Lung (tissue), 12 donors: ENCODE measurements around the gene ZNF311. TPM values are rescaled to one million over a fixed set of nuclear protein-coding genes. Genes with fewer than 3 reads are reported as not detected.

Source experiments
- ATAC-seq: fragments of 200-7000 bp; cut with Tn5 transposase; one replicate; pipeline ENCODE4 v1.9.1; 2020; ENCODE audit warnings: moderate number of reproducible peaks; ENCODE audit not compliant: insufficient read depth, low FRiP score
- DNase-seq, 3 donors: peaks; one replicate each; pipeline ENCODE4 v3.0.0-alpha.2; 2013 to 2017
- H3K27ac ChIP-seq, 2 donors: one replicate each; pipeline ENCODE4 v1.5.1; 2013; ENCODE audit warnings: mild to moderate bottlenecking in 2 of 2, moderate library complexity in 2 of 2, control low read depth in 1 of 2, inconsistent platforms in 1 of 2, low read depth in 1 of 2, low read length in 1 of 2
- H3K27me3 ChIP-seq, 3 donors: one replicate each; pipeline ENCODE4 v1.5.1; 2013; ENCODE audit warnings: low read length in 2 of 3; ENCODE audit not compliant: control insufficient read depth in 3 of 3, insufficient read depth in 3 of 3
- H3K36me3 ChIP-seq, 4 donors: one replicate each; pipeline ENCODE4 v1.5.1; 2013; ENCODE audit warnings: low read length in 4 of 4, mild to moderate bottlenecking in 1 of 4, moderate library complexity in 1 of 4; ENCODE audit not compliant: control insufficient read depth in 4 of 4, insufficient read depth in 4 of 4
- H3K4me1 ChIP-seq, 5 donors: one replicate each; pipeline ENCODE4 v1.5.1; 2013; ENCODE audit warnings: low read length in 5 of 5, mild to moderate bottlenecking in 2 of 5, moderate library complexity in 1 of 5; ENCODE audit not compliant: control insufficient read depth in 5 of 5, insufficient read depth in 5 of 5
- H3K4me3 ChIP-seq: one replicate; pipeline ENCODE4 v1.5.1; 2013; ENCODE audit warnings: mild to moderate bottlenecking, control low read depth, moderate library complexity
- H3K9ac ChIP-seq, 2 donors: one replicate each; pipeline ENCODE4 v1.5.1; 2013; ENCODE audit warnings: low read length in 2 of 2, control low read depth in 1 of 2; ENCODE audit not compliant: insufficient read depth in 1 of 2
- H3K9me3 ChIP-seq, 4 donors: one replicate each; pipeline ENCODE4 v1.5.1; 2013; ENCODE audit warnings: low read length in 3 of 4, mild to moderate bottlenecking in 1 of 4, moderate library complexity in 1 of 4; ENCODE audit not compliant: control insufficient read depth in 4 of 4, insufficient read depth in 3 of 4
- CTCF ChIP-seq: IDR thresholded peaks from 2 replicates; pipeline ENCODE4 v1.5.1; 2012; ENCODE audit warnings: mild to moderate bottlenecking; ENCODE audit errors: control extremely low read depth, extremely low read depth
- WGBS, 2 donors: extraction: QIAGEN DNeasy Blood & Tissue Kit; methylation state at CpG; one replicate each; pipeline ENCODE4 v1.1.7; 2013; 5-methylcytosine and 5-hydroxymethylcytosine counted together
- polyA plus RNA-seq, 2 donors: library from polyadenylated mRNA; stranded (reverse); fragments of 200-250 nt; gene quantifications; one replicate each; pipeline ENCODE4 v1.2.1, GENCODE V29; 2013
- total RNA-seq, 2 donors: library from RNA; depleted of rRNA in 1 of 2; stranded (reverse); fragments of >200 nt in 1 of 2; gene quantifications; one replicate each; pipeline ENCODE4 v1.2.1, GENCODE V29; 2014 to 2021
- donor health status: control.
- donor health status: control.
- donor health status: Bipolar disorder and iron deficiency.
- donor health status: healthy.
- donor health status: DM: yes; HTN: yes; CAD: no.

ZNF311 gene
- total and polyA plus RNA-seq, 4 donors: 0.42 to 3.1 (median 1.4) TPM

GRCh38 chr6:28979679-28980078, 25.4 kb downstream of the ZNF311 start:
- H3K9ac ChIP-seq: no peak overlapping the region
- peaks cover 0 to 6% (median 0%) of the 10 kb centered on the region in 5 donors for H3K4me1 ChIP-seq
- DNase-seq: no peak
- WGBS, 2 donors: 38 to 48% methylated on average over 2 of the region's 2 CpGs
- peaks cover 0 to 27% (median 14%) of the 10 kb centered on the region in 3 donors for H3K27me3 ChIP-seq
- no peak overlapping the region for H3K27ac ChIP-seq
- ATAC-seq: no peak
- no peak overlapping the region for H3K4me3 ChIP-seq
- no peaks in the 10 kb centered on the region for H3K9me3 ChIP-seq
- no peak for TF ChIP-seq CTCF
- H3K36me3 ChIP-seq: no peaks in the 10 kb centered on the region

DNA sequence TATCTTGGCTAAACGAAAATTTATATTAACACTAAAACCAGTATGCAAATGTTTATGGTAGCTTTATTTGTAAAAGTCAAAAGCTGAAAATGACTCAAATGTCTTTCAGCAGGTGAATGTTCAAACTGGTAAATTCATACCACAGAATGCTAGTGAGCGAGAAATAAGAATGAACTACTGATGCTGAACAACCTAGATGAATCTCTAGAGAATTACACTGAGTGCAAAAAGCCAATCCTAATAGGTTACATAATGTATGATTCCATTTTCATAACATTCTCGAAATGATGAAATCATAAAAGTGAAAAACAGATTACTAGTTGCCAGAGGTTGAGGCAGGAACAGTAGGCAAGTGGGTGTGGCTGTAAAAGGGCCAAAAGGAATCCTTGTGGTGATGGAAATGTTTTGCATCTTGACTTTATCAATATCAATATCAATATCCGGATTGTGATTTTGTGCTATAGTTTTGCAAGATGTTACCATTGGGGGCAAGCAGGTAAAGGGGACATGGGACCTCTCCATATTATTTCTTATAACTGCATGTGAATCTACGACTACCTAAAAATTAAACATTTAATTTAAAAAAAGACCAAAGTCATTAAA, 26.1 kb downstream of the ZNF311 start:
- ATAC-seq (no peak), DNase-seq (no peak)
- 80 to 90% methylated on average over 5 of the region's 5 CpGs for WGBS, 2 donors
- no peaks in the 10 kb centered on the region for H3K9me3 ChIP-seq
- peaks cover 0 to 6% (median 0%) of the 10 kb centered on the region in 5 donors for H3K4me1 ChIP-seq
- no peak overlapping the region for H3K27ac ChIP-seq
- no peaks in the 10 kb centered on the region for H3K36me3 ChIP-seq
- no peak overlapping the region for H3K4me3 ChIP-seq
- peaks cover 0 to 27% (median 14%) of the 10 kb centered on the region in 3 donors for H3K27me3 ChIP-seq
- no peak overlapping the region for H3K9ac ChIP-seq
- no peak for TF ChIP-seq CTCF

GRCh38 chr6:28978133-28978491, 27.0 kb downstream of the ZNF311 start:
- ATAC-seq: no peak
- Histone ChIP-seq H3K4me3 (no peak overlapping the region), H3K36me3 (no peaks in the 10 kb centered on the region), H3K9ac (no peak overlapping the region), H3K27me3 (peaks cover 0 to 27% (median 14%) of the 10 kb centered on the region in 3 donors), H3K27ac (no peak overlapping the region), H3K4me1 (peaks cover 0 to 6% (median 0%) of the 10 kb centered on the region in 5 donors), H3K9me3 (no peaks in the 10 kb centered on the region)
- DNase-seq: no peak
- 56 to 91% methylated on average over 3 of the region's 3 CpGs for WGBS, 2 donors
- no peak for TF ChIP-seq CTCF
